Measurements from ENCODE around the gene LRRC75A. TPM values are rescaled to one million over a fixed set of nuclear protein-coding genes. Genes with fewer than 3 reads are reported as not detected.

The LRRC75A gene
- total and polyA plus RNA-seq, 2 of the 8 experiments (the other 6 are each of a cell fraction or from before 2014, with no cell fraction given) = 9.7 to 9.9 TPM

GRCh38 chr17:16465052-16465312 lies 27.0 kb downstream of the LRRC75A start (continued):
- TF ChIP-seq CHD7 (IDR thresholded peaks at IDR 0.05; ENCODE audit: insufficient replicate concordance, low read length) (no peak), SIX5 (IDR thresholded peaks at IDR 0.05; ENCODE audit: low read depth, low read length) (no peak), BCL11A (IDR thresholded peaks at IDR 0.05; ENCODE audit: low read depth in 2 of 2, low read length in 2 of 2) (no peak), NRF1 (IDR thresholded peaks at IDR 0.05; ENCODE audit: low read depth, low read length) (no peak), SP1 (IDR thresholded peaks at IDR 0.05; ENCODE audit: low read depth, low read length) (no peak), CTCF (IDR thresholded peaks at IDR 0.05; ENCODE audit: control extremely low read depth in 1 of 3, insufficient read depth in 1 of 3, low read depth in 1 of 3, low read length in 3 of 3) (no peak), EZH2 (IDR thresholded peaks at IDR 0.05; ENCODE audit: low read depth, low read length, severe bottlenecking) (no peak)

Data from H1 (cell line).